Breast epithelium (tissue), 4 donors: ENCODE results near the gene DTL. TPM values are rescaled to one million over a fixed set of nuclear protein-coding genes. Genes with fewer than 3 reads are reported as not detected.

Experiments used
- DNase-seq, 2 donors: peaks; one replicate each; pipeline ENCODE4 v3.0.0-alpha.2; 2019; ENCODE audit warnings: low spot score in 2 of 2
- H3K27ac ChIP-seq, 2 donors: fragments of 200-600 bp; sonication (generic) in 1 of 2; one replicate each; pipeline ENCODE4 v1.5.1; 2016 to 2019; ENCODE audit warnings: mild to moderate bottlenecking in 1 of 2
- H3K27me3 ChIP-seq, 2 donors: fragments of 200-600 bp; sonication (generic) in 1 of 2; one replicate each; pipeline versions ENCODE4 v1.5.1 to v1.6.0; 2017 to 2019; ENCODE audit warnings: control low read depth in 1 of 2, mild to moderate bottlenecking in 1 of 2
- H3K36me3 ChIP-seq: fragments of 200-600 bp; one replicate; pipeline ENCODE4 v1.5.1; 2019
- H3K4me1 ChIP-seq, 2 donors: fragments of 200-600 bp; sonication (generic); one replicate each; pipeline ENCODE4 v1.5.1; 2016 to 2019; ENCODE audit warnings: control low read depth in 1 of 2
- H3K4me3 ChIP-seq, 3 donors: fragments of 200-600 bp; sonication (generic); 1 replicate in 2 of 3; 2 replicates in 1 of 3; pipeline ENCODE4 v1.5.1; 2016 to 2019; ENCODE audit warnings: mild to moderate bottlenecking in 3 of 3, moderate library complexity in 2 of 3
- H3K9me3 ChIP-seq, 2 donors: fragments of 200-600 bp; sonication (generic) in 1 of 2; one replicate each; pipeline ENCODE4 v1.5.1; 2016 to 2019; ENCODE audit warnings: control low read depth in 1 of 2
- POLR2A ChIP-seq: fragments of 450-650 bp; IDR thresholded peaks from one replicate; pipeline ENCODE4 v1.6.1; 2016; ENCODE audit warnings: antibody characterized with exemption, mild to moderate bottlenecking, moderate library complexity
- POLR2AphosphoS5 ChIP-seq, 3 donors: sonication (generic); formaldehyde crosslinking; IDR thresholded peaks; one replicate each; pipeline ENCODE4 v1.6.1; 2017; ENCODE audit warnings: antibody characterized with exemption in 3 of 3
- intact Hi-C: fragments of 100-400 bp; cut with DNase I; formaldehyde crosslinking; loops from one replicate; pipeline ENCODE4 v1.15.1; 2023; ENCODE audit warnings: low total_unique reads
- total RNA-seq, 3 donors: library from RNA; depleted of rRNA; stranded (reverse); fragments of >200 nt; gene quantifications; one replicate each; pipeline ENCODE4 v1.1.0, GENCODE V29; 2016
- TF ChIP-seq, protein P1 (sequence below), 3 donors: fragments of 450-650 bp; IDR thresholded peaks; one replicate each; pipeline ENCODE4 v1.5.1; 2016 to 2017; ENCODE audit warnings: antibody characterized with exemption in 3 of 3, mild to moderate bottlenecking in 3 of 3, moderate library complexity in 3 of 3

The DTL gene
- total RNA-seq, 3 donors from 2014 or later, result 0.29 to 0.80 (median 0.66) TPM

DNA sequence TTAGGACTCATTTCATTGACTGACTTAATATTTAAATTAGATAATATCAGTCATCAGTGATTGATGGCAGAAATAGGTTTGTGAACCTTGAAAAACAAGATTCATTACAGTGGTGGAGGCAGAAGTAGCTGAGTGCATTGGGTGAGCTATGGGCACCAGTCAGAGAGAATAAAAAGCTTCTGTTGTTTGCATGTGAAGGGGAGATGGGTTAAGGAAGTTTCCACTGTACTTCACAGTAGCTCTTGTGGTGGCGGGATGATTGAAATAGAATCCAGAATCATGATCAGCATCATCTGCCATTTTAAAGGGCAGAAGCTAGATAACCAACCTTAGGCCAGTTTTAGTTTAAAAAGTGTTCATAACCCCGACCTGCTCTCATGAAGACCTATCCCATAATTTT is 66.2 kb downstream of the DTL start:
- Histone ChIP-seq H3K4me1 (no peaks in the 10 kb centered on the region), H3K27me3 (no peaks in the 10 kb centered on the region), H3K9me3 (no peaks in the 10 kb centered on the region), H3K4me3 (no peak overlapping the region), H3K36me3 (no peaks in the 10 kb centered on the region), H3K27ac (no peak overlapping the region)
- TF ChIP-seq POLR2A (no peak), POLR2AphosphoS5 (IDR thresholded peaks at IDR 0.05) (no peak)
- TF ChIP-seq, protein P1, sequence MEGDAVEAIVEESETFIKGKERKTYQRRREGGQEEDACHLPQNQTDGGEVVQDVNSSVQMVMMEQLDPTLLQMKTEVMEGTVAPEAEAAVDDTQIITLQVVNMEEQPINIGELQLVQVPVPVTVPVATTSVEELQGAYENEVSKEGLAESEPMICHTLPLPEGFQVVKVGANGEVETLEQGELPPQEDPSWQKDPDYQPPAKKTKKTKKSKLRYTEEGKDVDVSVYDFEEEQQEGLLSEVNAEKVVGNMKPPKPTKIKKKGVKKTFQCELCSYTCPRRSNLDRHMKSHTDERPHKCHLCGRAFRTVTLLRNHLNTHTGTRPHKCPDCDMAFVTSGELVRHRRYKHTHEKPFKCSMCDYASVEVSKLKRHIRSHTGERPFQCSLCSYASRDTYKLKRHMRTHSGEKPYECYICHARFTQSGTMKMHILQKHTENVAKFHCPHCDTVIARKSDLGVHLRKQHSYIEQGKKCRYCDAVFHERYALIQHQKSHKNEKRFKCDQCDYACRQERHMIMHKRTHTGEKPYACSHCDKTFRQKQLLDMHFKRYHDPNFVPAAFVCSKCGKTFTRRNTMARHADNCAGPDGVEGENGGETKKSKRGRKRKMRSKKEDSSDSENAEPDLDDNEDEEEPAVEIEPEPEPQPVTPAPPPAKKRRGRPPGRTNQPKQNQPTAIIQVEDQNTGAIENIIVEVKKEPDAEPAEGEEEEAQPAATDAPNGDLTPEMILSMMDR (IDR thresholded peaks at IDR 0.05), result no peak
- no peak for DNase-seq
- intact Hi-C loops, result no loop called here

DNA sequence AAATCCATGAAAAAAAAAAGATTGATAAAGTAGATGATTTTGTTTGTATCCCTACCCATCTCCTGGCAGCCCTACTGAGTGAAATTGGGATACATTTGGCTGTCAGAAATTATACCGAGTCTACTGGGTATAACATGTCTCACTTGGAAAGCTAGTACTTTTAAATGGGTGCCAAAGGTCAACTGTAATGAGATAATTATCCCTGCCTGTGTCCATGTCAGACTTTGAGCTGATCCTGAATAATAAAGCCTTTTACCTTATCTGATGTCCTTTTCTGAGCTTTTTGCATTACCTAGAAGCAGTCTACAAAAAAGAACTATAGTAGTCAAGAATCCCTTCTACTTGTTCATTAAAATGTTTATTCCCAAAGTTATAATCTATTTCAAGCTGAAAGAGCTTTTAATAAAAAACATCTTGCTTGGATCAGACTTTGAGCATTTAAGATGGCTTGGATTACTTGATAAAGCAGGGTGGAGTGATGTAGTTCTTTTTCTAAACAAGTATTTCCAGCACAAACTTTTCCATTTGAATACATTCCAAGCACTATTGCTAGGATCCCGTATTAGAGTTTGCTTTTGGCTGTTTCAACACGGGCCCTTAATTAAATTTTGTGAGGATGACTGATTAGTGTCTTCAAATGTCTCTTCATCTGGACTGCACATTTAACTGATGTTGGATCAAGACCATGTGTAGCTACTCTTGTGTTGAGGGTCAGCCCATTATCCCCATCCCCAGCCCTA is 69.2 kb downstream of the DTL start:
- TF ChIP-seq POLR2AphosphoS5 (IDR thresholded peaks at IDR 0.05), result no peak
- no peak for TF ChIP-seq POLR2A
- TF ChIP-seq, protein P1 (IDR thresholded peaks at IDR 0.05), result no peak
- H3K4me3 ChIP-seq, result no peak overlapping the region
- peak overlapping the region in 1 of 2 donors; percentile 59 for H3K27ac ChIP-seq
- intact Hi-C loops, result no loop called here
- H3K4me1 ChIP-seq, result no peaks in the 10 kb centered on the region
- DNase-seq, result no peak
- H3K27me3 ChIP-seq, result no peaks in the 10 kb centered on the region
- no peaks in the 10 kb centered on the region for H3K9me3 ChIP-seq
- H3K36me3 ChIP-seq, result no peaks in the 10 kb centered on the region

DNA sequence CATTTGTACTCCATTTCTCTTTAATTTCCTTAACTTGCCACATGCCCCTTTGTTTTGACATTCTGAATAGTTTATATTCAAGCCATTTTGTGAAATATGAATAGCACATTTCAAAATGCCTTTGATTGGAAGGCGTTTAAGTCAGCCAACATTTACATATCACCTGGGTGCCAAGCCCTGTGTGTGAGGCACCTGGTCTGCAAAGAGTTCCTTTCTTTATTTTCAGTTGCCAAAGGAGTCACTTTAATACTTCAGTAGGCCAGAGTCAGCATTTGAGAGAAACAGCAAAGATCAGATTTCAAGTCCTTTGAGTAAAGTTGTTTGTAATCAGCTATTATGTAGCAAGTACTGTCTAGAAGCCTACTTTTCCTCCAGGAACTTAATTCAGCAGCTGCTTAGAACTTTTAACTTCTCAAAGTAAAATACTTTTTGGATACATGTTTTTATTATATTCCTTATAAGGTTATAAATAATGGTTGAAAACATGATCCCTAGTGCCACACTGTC is 70.8 kb downstream of the DTL start:
- H3K4me1 ChIP-seq, result no peaks in the 10 kb centered on the region
- DNase-seq, result no peak
- H3K27me3 ChIP-seq, result no peaks in the 10 kb centered on the region
- H3K27ac ChIP-seq, result no peak overlapping the region
- no peak overlapping the region for H3K4me3 ChIP-seq
- intact Hi-C loops, result no loop called here
- H3K9me3 ChIP-seq, result no peaks in the 10 kb centered on the region
- TF ChIP-seq, protein P1 (IDR thresholded peaks at IDR 0.05), result no peak
- TF ChIP-seq POLR2A (no peak), POLR2AphosphoS5 (IDR thresholded peaks at IDR 0.05) (no peak)
- H3K36me3 ChIP-seq, result no peaks in the 10 kb centered on the region

DNA sequence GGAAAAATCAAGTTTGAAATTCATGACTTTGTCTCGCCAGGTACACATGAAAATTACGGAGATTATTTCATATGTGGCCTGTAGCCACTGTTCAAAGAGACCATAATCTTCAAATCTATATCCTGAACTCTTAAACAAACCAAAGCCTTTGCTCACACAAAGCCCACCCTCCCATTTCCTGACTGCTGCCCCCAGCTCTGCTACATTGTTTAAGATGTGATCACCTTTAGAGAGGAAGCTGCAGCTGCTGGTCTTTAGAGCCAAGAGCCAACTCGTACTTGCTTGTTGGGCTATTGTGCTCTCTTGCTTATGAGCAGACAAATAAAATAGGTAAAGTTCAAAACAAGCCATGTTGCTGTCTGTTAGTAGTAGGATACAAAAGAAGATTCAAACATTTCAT is 71.9 kb downstream of the DTL start:
- TF ChIP-seq, protein P1 (IDR thresholded peaks at IDR 0.05), result no peak
- TF ChIP-seq POLR2A, result no peak
- no peak for TF ChIP-seq POLR2AphosphoS5 (IDR thresholded peaks at IDR 0.05)
- no peak overlapping the region for H3K27ac ChIP-seq

DNA sequence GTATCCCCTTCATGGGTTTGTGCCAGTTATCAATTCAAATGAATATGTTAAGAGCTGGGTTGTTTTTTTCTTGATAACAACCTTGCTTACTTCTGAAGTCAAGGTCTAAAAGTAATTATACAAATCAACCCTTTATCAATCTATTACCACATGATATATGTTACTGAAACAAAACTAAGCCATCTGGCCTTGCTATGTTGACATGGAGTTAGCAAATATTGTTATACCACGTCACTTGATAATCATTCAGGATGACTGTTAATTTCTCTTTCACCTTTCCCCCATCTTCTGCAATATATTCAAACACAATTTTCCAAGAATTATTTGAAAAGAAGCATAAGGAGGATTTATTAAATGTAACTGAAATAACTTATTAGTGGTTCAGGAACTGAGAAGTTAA is 72.6 kb downstream of the DTL start:
- intact Hi-C loops, result no loop called here
- H3K4me3 ChIP-seq, result no peak overlapping the region
- no peak overlapping the region for H3K27ac ChIP-seq
- H3K9me3 ChIP-seq, result no peaks in the 10 kb centered on the region
- no peaks in the 10 kb centered on the region for H3K36me3 ChIP-seq
- H3K27me3 ChIP-seq, result no peaks in the 10 kb centered on the region
- no peak for DNase-seq
- no peaks in the 10 kb centered on the region for H3K4me1 ChIP-seq
- TF ChIP-seq, protein P1 (IDR thresholded peaks at IDR 0.05), result no peak
- TF ChIP-seq POLR2AphosphoS5 (IDR thresholded peaks at IDR 0.05), result no peak
- no peak for TF ChIP-seq POLR2A

More for the DNA sequence above, 71.9 kb downstream of the DTL start:
- DNase-seq, result no peak
- no peaks in the 10 kb centered on the region for H3K27me3 ChIP-seq
- no peak overlapping the region for H3K4me3 ChIP-seq
- H3K9me3 ChIP-seq, result no peaks in the 10 kb centered on the region
- intact Hi-C loops, result no loop called here
- no peaks in the 10 kb centered on the region for H3K36me3 ChIP-seq
- H3K4me1 ChIP-seq, result no peaks in the 10 kb centered on the region
